Left kidney (tissue), 2 donors: ENCODE results near the gene TSPAN2. TPM values are rescaled to one million over a fixed set of nuclear protein-coding genes. Genes with fewer than 3 reads are reported as not detected.
"Not testable (repeated sequence)": the region's sequence is repeated elsewhere in the genome, so short reads cannot be mapped to it uniquely, and the experiment has no call there.

ENCODE experiments used
- DNase-seq: peaks from one replicate; pipeline ENCODE4 v3.0.0-alpha.2; 2013
- polyA plus RNA-seq: library from polyadenylated mRNA; unstranded; fragments of 120-200 nt; gene quantifications from one replicate; pipeline ENCODE4 v1.2.1, GENCODE V29; 2013; ENCODE audit not compliant: insufficient read length

Gene TSPAN2
- polyA plus RNA-seq, 1 donor, result 41.7 TPM

GRCh38 chr1:115041654-115042053 is 47.6 kb downstream of the TSPAN2 start:
- no peak for DNase-seq

DNA sequence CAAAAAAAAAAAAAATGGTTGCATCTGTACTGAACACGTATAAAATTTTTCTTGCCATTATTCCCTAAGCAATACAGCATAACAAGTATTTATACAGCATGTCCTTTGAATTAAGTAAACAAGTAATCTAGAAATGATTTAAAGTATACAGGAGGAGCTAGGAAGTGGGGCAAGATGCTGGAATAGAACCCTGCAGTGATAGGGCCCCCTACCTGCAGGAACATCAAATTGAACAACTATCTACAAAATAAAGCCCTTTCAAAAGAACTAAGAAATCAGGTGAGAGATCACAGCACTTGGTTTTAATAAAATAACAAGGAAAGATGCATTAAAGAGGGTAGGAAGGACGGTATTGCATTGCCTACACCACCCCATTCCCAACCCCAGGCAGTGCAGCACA is 48.8 kb downstream of the TSPAN2 start:
- no peak for DNase-seq

DNA sequence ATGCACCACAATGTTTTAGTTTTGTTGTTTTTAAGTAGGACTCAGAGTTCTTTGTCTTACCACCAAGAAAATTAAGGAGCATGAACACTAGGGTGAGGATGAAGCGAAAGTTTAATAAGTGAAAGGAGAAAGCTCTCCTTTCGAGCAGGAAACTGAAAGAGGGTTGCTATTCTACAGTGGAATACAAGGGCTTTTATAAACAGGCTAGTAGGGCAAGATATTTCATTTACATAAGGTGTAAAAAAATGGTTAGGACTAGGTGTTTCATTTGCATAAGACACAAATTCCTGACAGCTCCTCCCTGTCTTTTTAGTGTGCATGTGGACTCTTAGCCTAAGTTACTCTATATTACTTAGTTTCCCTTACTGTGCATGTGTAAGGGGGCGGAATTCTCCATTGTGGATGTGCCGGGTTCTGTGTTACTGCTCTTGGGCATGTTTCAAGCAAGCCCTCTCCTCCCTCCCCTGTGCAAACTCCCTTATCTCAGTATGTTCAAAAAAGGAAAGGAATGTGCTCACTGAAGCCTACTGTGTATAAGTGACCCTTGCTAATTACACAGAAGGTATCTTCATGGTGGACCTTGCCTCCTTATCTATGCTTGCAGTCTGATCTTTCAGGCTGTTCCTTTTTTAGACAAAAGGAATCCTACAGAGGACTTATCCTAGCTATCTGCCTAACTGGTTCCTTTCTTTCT is 52.3 kb downstream of the TSPAN2 start:
- DNase-seq, result no peak

GRCh38 chr1:115035652-115036051 is 53.7 kb downstream of the TSPAN2 start:
- no peak for DNase-seq

GRCh38 chr1:115031595-115031994 is 57.7 kb downstream of the TSPAN2 start:
- DNase-seq, result no peak

- no peak for DNase-seq
Observed at GRCh38 chr1:115029526-115029925, 59.8 kb downstream of the TSPAN2 start, which contains the start of gene TSHB. TSHB (plus strand) TSS chr1:115029826; CDS start chr1:115033363, 3,537 bp downstream.

GRCh38 chr1:115023593-115023992 is 65.7 kb downstream of the TSPAN2 start:
- DNase-seq, result no peak

DNA sequence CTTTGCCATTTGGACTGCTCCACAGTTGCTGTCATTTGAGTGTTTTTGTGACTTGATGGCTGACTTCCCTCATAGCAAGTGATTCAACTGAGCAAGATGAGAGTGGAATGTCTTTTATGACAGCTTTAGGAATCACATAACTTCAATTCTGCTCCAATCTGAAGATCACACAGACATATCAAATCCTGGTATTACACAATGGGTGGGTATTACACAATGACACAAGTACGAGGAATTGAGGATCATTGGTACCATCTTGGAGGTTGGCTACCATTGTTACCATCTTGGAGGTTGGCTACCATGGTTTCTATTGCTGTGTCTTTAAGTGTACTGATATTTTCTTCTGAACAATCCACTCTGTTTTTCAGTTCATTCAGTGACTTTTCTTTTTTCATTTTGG is 68.2 kb downstream of the TSPAN2 start:
- no peak for DNase-seq

GRCh38 chr1:115019549-115019948 is 69.8 kb downstream of the TSPAN2 start:
- DNase-seq, result not testable (repeated sequence)

DNA sequence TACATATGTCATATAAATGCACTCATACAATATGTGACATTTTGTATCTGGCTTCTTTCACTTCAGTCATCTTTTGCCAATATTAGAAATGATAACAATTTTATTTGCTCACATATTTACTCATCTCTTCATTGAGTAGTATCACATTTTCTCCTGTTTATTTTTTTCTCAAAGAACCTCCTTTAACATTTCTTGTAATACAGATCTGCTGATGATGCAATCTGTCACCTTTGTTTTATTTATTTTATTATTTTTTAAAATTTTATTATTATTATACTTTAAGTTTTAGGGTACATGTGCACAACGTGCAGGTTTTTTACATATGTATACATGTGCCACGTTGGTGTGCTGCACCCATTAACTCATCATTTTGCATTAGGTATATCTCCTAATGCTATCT is 75.5 kb downstream of the TSPAN2 start:
- no peak for DNase-seq

GRCh38 chr1:115012434-115012833 is 76.9 kb downstream of the TSPAN2 start:
- DNase-seq, result no peak

DNA sequence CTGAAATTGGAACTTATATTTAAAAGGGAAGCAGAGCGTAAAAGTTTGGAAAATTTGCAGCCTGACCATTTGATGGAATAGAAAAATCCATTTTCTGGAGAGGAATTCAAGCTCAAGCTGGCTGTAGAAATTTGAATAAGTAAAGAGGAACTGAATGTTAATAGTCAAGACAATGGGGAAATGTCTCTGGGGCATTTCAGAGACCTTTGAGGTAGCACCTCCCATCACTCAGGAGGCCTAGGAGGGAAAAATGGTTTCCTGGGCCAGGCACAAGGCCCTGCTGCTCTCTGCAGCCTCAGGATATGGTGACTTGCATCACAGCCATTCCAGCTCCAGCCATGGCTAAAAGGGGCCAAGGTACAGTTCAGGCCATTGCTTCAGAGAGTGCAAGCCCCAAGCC is 77.3 kb downstream of the TSPAN2 start:
- DNase-seq, result no peak

DNA sequence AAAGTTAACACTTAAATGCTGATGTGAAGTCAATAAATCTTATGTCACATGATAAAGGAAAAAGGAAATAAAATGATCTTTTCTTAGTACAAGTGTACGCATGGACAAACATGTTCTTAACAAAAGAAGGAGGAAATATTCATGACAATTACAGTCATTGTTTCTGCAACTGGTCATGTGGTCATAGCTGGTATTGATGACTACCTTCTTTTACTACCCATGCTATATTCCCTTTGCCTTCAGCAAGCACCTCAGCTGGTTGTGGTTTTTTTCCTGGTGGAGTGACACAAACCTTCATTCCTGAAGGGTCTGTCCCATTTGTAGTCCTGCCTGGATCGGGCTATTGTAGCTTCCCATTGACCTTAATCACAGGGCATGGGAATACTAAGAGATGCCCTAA is 83.1 kb downstream of the TSPAN2 start:
- DNase-seq, result no peak

Other genes starting within 250 kb of the TSPAN2 start
- gene SYCP1, start 234.6 kb downstream of the TSPAN2 start, polyA plus RNA-seq, result 0.90 TPM
- gene TSHB, start 59.7 kb downstream of the TSPAN2 start, polyA plus RNA-seq, result 0.40 TPM
- gene NGF, start 248.7 kb upstream of the TSPAN2 start, polyA plus RNA-seq, result 1.8 TPM